Right renal cortex interstitium (tissue), 3 donors: ENCODE measurements around the gene SPINDOC. TPM values are rescaled to one million over a fixed set of nuclear protein-coding genes. Genes with fewer than 3 reads are reported as not detected.
A peak's percentile ranks its signal among the peaks of the same experiment; 100 is the strongest.

ENCODE experiments used
- DNase-seq, 3 donors: peaks; one replicate each; pipeline ENCODE4 v3.0.0-alpha.2; 2013; ENCODE audit warnings: low read depth in 3 of 3, low spot score in 2 of 3
- polyA plus RNA-seq, 3 donors: library from polyadenylated mRNA; unstranded; fragments of 120-200 nt; gene quantifications; one replicate each; pipeline ENCODE4 v1.2.1, GENCODE V29; 2013; ENCODE audit not compliant: insufficient read length in 3 of 3

Gene SPINDOC
- polyA plus RNA-seq, 3 donors, result 21.7 to 26.8 (median 23.4) TPM

DNA sequence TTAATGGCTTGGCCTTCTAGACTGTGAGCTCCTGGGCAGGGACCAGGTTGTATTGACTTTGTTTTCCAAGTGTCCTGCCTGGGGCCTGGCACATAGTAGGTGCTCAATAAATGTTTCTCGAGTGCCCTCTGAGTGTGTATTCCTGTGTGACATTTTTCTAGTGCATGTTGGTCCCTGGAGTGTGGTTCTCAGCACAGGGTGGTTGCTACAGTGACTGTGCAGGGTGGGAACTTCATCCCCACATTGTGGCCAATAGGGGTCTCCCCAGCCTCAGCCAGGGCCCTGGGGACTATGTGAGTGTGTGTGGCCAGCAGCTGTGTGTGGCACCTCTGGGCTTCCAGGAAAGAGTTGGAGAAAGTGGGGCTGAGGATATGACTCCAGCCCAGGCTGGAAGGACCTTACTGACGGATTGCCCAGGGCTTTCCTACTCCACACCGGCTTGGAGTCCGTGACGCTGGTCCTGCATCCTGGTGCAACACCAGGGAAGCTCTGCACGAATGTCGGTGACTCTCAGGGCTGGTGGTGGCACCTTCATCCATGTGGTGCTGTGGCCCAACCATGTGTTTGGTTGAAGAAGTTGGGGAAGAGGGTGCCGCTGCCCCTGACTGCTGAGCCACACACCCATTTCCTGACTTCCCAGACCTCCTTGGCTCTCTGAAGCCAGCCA lies 16.7 kb downstream of the SPINDOC start:
- no peak for DNase-seq

- DNase-seq, result no peak
Measured at GRCh38 chr11:63831326-63831725, 18.1 kb downstream of the SPINDOC start.

GRCh38 chr11:63832336-63832735 lies 19.1 kb downstream of the SPINDOC start:
- no peak for DNase-seq

- DNase-seq, result no peak
Measured at GRCh38 chr11:63833048-63833447, 19.8 kb downstream of the SPINDOC start.

- no peak for DNase-seq
Measured at GRCh38 chr11:63834535-63835157, 21.4 kb downstream of the SPINDOC start.

DNA sequence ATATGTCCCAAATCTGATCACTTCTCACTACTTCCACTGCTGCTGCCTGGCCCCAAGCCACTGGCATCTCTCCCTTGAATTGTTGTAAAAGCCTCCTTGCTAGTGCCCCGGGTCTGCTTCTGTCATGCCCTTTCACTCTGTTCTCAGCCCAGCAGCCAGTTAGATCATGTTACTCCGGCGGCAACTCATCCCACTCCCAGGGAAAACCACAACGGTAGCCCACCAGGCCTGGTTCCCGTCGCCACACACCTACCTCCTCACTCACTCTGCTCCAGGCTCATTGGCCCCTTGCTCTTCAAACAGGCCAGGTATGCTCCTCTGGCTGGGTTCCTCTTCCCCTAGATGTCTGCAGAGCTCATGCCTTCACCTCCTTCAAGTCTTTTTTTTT lies 21.9 kb downstream of the SPINDOC start:
- no peak for DNase-seq

DNA sequence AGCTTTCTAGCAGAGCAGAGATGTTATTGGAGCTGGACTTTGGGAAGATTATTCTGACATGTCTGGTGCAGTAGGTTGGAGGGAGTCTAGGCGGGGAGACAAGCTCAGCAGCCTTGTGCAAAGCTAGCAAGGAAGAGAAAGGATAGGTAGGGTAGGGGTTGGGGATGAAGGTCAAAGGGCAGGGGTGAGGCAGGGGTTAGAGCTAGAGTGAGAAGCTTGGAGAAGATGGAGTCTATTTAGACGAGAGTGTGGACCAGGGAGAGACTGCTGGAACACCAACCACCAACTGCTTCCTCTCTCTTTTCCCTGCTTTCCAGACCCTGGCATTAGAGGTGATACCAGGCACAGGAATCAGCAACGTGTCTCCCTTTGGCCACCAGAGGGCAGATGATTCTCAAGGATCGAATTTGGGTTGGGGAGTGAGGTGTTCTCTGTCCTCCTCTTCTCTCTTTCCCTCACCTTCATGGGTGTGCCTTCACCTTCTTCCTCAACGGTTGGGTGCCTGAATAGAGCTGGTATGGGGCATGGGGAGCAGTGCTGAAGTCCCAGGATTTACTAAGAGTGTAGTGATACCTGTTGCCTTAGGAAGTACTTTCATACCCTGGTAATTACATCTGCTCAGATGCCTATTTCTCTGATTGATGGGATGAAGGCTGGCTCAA lies 23.9 kb downstream of the SPINDOC start:
- no peak for DNase-seq

GRCh38 chr11:63837739-63838138 lies 24.5 kb downstream of the SPINDOC start:
- no peak for DNase-seq

- no peak for DNase-seq
Measured at GRCh38 chr11:63838150-63838677, 25.0 kb downstream of the SPINDOC start.

- DNase-seq, result peak; percentile 96 to 98 (median 97)
Measured at GRCh38 chr11:63838678-63839507, 25.6 kb downstream of the SPINDOC start, which contains the start of gene MARK2. MARK2 (plus strand) TSS chr11:63839110; CDS start chr11:63839507, 397 bp downstream.

DNA sequence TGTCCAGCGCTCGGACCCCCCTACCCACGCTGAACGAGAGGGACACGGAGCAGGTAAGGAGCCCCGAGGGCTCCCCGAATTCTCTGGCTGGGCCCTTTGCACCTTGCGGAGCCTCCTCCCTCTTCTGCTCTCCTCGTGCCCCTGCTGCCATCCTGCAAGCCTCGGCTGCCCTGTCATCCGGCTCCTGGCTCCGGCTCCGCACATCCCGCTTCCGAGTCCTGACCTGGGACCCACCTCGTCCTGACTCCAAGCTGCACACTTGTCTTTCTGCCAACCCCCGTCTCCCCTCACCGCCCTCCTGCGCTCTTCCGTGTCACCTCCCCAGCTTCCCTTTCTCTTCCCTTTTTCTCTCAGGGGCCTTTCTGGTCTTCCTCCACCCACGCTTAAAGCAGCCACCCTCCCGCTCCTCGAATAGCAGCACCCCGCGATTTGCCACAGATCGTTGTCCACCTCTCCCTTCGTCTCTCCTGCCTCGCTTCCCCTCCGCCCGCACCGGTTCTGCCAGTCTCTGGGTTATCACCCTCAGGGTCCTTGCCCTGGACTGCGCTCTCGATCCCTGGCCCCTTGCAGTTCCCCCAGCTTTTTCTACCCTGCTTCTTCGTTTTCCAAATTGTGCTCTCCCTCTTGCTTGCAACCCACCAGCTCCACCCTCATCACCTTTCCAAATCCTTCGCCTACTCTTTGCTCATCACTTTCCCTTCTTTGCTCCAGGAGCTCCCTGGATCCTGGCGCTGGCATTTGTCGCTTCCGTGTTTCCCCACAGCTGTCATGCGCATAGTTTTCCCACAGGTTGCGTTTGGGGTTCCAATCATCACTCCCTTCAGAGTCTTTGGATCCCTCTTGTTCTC lies 26.5 kb downstream of the SPINDOC start:
- no peak for DNase-seq

DNA sequence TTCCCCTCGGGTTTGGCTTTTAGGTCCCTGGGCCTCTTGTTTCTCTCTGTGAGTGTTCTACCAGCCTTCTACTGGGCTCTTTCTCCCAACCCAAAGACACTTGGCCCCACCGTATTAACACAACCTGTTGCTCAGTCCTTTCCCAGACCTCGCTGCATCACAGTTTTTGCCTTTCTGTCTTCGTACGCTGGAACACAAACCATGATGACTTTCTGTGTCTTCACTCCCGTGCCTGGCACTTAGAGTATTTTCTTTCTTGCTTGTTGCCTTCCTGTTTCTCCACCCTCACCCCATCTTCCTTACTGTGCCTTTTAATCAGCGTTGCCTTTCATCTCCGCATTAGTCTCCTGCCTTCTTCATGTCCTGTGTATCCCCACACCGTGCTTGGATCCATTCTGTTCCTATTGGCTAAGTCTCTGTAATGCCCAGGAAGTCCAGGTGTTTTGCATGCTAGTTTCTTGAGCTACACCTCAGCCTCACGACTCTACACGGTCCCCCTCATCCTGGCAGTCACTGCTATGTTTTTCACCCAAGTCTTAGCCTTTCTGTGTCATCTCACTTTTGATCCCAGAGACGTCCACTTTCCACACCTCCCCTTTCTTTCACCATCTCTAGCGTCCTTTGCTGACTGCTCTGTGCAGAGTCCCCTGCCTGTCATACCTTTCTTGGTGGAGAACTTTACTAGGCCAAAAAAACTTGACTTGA lies 27.3 kb downstream of the SPINDOC start:
- no peak for DNase-seq

- DNase-seq, result no peak
Measured at GRCh38 chr11:63841554-63841953, 28.3 kb downstream of the SPINDOC start.

- DNase-seq, result no peak
Measured at GRCh38 chr11:63843041-63843440, 29.8 kb downstream of the SPINDOC start.

- no peak for DNase-seq
Measured at GRCh38 chr11:63844836-63845235, 31.6 kb downstream of the SPINDOC start.

GRCh38 chr11:63845303-63845702 lies 32.0 kb downstream of the SPINDOC start:
- no peak for DNase-seq

DNA sequence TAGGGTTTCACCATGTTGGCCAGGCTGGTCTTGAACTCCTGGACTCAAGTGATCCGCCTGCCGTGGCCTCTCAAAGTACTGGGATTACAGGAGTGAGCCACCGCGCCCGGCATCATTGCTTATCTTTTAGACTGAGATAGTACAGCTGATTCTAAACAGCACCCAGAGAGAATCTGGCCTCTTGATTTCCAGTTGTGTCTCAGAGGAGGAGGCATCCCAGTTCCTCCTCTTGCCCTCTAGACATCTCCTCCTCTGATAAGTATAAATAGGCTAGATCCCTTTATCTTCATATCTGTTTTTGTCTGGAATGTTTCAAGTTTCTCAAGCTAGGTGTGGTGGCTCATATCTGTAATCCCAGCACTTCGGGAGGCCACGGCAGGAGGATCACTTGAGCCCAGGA lies 32.7 kb downstream of the SPINDOC start:
- no peak for DNase-seq

GRCh38 chr11:63846897-63847296 lies 33.6 kb downstream of the SPINDOC start:
- DNase-seq, result no peak

- DNase-seq, result no peak
Measured at GRCh38 chr11:63847363-63847762, 34.1 kb downstream of the SPINDOC start.
